Measurements from ENCODE around the gene SLC4A8.

SLC4A8 gene

GRCh38 chr12:51527966-51528365 lies 103.3 kb downstream of the SLC4A8 start:
- no peak for DNase-seq (ENCODE audit: low read depth)

- DNase-seq (ENCODE audit: low read depth): no peak
Measured at GRCh38 chr12:51528852-51529650, 104.4 kb downstream of the SLC4A8 start.

DNA sequence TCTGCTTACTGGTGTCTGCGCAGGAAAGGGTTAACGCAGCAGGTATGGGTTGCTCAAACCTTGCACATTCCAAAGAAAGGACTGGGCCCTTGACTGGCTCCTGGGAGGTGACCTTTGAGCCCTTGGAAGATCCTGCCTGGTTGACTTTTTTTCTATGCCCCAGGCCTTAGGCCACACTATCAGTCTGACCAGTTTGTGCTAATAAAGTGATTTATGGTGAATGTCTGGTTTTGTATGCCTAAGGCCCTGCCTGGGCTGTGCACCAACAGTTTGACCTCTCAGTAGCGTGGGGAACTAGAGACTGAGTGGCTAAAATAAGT lies 105.0 kb downstream of the SLC4A8 start:
- no peak for DNase-seq (ENCODE audit: low read depth)

DNA sequence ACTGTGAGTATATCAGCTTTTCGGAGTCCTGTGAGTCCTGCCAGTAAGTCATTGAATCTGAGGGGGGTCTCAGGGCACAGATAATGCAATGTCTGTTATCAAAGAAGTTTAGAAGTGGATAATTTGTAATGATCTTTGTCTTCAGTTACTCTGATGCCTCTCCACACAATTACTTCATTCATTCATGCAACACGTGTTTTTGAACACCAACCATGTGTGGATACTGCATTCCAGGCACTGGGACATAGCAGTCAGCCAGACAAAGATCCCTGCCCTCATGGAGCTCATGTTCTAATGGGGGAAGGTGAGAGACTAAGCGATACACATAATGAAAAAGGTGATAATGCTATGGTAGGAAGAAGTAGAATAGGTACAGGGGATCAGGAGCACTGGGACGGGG lies 105.6 kb downstream of the SLC4A8 start:
- DNase-seq (ENCODE audit: low read depth): no peak

DNA sequence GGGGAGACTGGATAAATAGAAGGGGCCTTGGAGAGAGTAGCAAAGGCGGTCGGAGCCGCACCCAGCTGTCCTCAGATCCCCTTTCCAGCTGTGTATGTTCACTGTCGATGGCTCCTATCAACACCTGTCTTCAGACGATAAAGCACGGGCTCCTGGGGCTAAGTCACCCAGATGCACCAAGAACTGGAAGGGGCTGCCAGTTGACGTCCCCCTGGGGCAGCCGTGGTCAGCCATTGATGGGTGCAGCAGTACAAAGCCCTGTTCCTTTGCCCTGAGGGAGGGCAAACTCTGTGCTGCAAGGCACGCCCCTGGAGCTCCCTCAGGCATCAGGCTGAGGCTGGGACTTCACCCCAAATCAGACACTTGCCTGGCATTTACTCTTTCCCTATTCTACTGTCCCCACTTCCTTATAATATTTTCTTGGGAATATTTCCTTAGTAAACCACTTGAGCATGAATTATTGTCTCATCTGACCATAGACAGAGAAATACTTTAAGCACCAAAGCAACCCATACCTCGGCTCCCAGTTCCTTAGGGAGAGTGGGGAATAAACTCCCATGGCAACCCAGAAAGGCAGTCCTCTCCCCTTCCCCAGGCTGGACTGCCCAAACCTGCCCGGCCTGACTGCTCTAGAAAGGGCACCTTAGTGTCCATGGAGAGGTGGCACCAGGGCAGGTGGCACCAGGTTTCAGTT lies 106.8 kb downstream of the SLC4A8 start:
- no peak for DNase-seq (ENCODE audit: low read depth)

DNA sequence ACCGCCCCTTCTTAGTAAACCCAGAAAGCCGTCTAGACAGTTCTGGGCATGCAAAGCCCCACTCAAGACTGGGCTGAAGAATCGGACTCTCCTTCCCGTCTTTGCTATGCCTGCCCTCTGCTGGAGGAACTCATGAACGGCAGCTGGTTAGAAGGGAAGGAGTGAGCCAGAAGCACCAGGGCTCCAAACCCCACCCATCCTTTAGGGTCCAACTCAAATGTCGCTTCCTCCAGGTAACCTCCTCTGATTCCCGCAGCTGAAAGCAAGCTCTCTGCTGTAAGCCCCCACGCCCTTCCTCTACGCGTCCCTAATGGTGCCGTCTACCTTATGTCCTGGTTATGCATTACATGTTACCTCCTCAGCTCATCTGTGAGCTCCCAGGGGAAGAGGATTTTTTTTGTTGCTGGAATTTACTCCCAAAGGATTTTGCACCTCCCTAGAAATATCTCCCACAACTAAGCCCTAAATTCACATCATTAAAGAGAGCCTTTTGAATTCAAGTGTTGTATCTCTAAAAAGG lies 107.4 kb downstream of the SLC4A8 start:
- peak; percentile 62 for DNase-seq (ENCODE audit: low read depth)

GRCh38 chr12:51533799-51534198 lies 109.2 kb downstream of the SLC4A8 start:
- DNase-seq (ENCODE audit: low read depth): no peak

DNA sequence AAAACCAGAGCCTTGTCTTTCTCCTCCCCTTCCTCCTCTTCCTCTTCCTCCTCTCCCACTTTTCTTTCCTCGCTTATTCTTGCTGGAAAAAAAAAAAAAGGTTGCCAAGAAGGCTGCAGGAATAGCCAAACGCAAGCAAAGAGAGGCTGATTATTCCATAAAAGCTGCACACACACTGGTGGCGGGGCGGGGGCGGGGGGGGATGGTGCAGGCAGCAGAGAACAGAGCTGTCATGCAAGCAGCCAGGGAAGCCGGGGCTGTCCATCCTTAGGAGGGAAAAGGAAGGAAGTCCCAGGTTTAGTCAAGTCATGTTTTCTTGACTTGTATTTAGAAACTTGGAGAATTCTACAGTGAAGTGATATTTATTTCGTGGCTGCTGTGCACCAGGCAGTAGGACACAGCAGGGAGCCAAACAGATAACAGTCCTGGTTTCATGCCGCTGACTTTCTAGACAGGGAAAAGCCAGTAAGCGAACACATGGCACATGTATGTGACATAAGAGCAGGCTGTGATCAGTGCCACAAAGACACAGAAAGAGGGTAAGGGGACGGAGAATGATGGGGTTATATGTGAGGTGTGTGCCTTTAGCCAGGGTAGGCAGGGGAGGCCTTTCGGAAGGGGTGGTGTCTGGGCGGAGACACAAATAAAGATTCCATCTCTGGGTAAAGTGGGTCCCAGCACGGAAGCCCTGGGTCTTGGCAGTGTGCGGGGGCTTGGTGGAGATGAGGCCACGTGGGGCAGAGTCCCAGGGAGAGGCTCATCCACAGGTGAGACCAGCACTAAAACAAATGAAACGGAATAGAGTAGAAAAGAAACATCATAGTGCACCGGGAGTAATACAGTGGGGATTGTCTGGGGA lies 109.8 kb downstream of the SLC4A8 start:
- DNase-seq (ENCODE audit: low read depth): no peak

DNA sequence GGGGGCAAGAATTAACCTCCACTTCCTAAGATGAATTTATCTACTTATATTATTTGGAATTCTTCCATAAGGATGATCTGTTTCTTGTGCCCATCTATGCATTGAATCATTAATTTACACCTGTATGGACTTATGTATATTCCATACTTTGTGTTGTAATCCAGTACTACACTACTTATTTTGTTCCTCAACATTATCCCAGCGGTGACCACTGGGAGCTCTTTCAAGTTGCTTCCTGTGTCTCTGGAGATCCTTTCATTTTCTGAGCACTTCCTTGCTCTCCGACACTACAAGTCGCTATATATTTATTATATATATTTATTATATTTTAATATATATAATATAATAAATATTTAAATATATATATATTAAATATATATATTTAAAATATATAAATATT lies 111.5 kb downstream of the SLC4A8 start:
- no peak for DNase-seq (ENCODE audit: low read depth)

GRCh38 chr12:51538149-51538548 lies 113.5 kb downstream of the SLC4A8 start:
- DNase-seq (ENCODE audit: low read depth): no peak

GRCh38 chr12:51538599-51538998 lies 114.0 kb downstream of the SLC4A8 start:
- DNase-seq (ENCODE audit: low read depth): no peak

GRCh38 chr12:51540996-51541395 lies 116.4 kb downstream of the SLC4A8 start:
- no peak for DNase-seq (ENCODE audit: low read depth)

GRCh38 chr12:51546097-51546496 lies 121.5 kb downstream of the SLC4A8 start:
- no peak for DNase-seq (ENCODE audit: low read depth)

DNA sequence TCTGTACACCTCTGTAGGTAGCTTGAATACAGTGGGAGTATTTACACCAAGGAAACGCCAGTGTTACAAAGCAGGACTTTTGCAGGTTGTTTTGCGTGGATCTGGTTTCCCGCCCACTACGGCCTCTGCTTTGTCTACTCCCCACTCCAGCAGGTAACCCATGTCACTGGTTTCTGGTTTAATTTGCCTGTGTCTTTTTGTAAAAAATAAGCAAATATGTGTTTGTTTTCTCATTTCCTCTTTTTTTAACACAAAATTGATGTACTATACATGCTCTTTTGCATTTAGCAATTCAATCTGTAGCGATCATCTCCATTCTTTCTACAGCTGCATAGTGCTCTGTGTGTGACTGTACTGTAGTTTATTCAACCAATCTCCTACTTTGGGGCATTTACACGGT lies 123.0 kb downstream of the SLC4A8 start:
- DNase-seq (ENCODE audit: low read depth): no peak

DNA sequence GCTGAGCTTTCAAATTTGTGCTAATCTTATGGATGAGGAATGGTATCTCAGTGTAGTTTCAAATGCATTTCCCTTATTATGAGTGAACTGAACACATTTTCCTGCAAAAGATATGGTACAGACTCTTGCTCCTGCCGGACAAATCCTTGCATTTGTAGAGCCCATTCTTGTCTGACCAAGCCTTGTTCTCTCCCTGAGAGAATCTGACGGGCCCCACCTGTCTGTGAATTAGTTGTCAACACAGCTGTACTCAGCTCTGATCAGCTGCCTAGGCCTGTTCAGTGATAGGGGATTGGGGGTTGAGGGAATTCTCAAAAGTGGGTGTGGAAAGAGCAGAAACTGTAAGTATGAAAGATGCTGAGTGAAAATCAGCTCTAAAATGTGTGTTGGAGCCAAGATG lies 123.6 kb downstream of the SLC4A8 start:
- no peak for DNase-seq (ENCODE audit: low read depth)

GRCh38 chr12:51549637-51550036 lies 125.0 kb downstream of the SLC4A8 start:
- no peak for DNase-seq (ENCODE audit: low read depth)
